ENCODE measurements around the gene CAMTA1.

- TF ChIP-seq, protein P1, sequence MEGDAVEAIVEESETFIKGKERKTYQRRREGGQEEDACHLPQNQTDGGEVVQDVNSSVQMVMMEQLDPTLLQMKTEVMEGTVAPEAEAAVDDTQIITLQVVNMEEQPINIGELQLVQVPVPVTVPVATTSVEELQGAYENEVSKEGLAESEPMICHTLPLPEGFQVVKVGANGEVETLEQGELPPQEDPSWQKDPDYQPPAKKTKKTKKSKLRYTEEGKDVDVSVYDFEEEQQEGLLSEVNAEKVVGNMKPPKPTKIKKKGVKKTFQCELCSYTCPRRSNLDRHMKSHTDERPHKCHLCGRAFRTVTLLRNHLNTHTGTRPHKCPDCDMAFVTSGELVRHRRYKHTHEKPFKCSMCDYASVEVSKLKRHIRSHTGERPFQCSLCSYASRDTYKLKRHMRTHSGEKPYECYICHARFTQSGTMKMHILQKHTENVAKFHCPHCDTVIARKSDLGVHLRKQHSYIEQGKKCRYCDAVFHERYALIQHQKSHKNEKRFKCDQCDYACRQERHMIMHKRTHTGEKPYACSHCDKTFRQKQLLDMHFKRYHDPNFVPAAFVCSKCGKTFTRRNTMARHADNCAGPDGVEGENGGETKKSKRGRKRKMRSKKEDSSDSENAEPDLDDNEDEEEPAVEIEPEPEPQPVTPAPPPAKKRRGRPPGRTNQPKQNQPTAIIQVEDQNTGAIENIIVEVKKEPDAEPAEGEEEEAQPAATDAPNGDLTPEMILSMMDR (IDR thresholded peaks at IDR 0.05; ENCODE audit: insufficient read depth, low read depth, low read length), result no peak
- no peak for TF ChIP-seq EZH2 (IDR thresholded peaks at IDR 0.05; ENCODE audit: insufficient read depth, low read length)
Observed at GRCh38 chr1:7503691-7504437, 718.6 kb downstream of the CAMTA1 start.

Data from astrocyte (in vitro differentiated cells and primary cell).